Prostate gland (tissue), 2 donors: ENCODE data around the gene ZSWIM6.

Experiments used
- POLR2A ChIP-seq: fragments of 450-650 bp; IDR thresholded peaks from one replicate; pipeline ENCODE4 v1.6.1; 2016; ENCODE audit warnings: antibody characterized with exemption, mild to moderate bottlenecking
- TF ChIP-seq, protein P1 (sequence below), 4 experiments: fragments of 200-600 bp in 2 of 4; fragments of 450-650 bp in 2 of 4; sonication (generic) in 2 of 4; IDR thresholded peaks; 1 replicate in 3 of 4; 2 replicates in 1 of 4; pipeline ENCODE4 v1.5.1; 2016 to 2019; ENCODE audit warnings: antibody characterized with exemption in 4 of 4, mild to moderate bottlenecking in 2 of 4, moderate library complexity in 2 of 4

DNA sequence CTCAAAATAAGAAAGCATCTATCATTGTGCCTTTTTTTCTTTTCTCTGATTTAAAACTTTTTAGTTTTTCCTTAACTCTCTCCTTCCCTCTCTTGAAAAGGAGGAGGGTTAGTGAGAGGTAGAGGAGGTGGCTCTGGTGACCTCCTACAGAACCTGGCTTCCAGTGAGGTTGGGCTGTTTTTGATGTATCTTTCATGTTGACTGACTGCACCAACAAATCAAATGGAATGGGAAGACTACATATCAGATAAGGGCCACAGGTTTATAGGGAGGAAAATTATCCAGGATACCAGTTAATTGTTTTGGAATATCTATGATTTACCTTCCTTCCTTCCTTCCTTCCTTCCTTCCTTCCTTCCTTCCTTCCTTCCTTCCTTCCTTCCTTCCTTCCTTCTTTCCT is 173.2 kb downstream of the ZSWIM6 start:
- TF ChIP-seq, protein P1, sequence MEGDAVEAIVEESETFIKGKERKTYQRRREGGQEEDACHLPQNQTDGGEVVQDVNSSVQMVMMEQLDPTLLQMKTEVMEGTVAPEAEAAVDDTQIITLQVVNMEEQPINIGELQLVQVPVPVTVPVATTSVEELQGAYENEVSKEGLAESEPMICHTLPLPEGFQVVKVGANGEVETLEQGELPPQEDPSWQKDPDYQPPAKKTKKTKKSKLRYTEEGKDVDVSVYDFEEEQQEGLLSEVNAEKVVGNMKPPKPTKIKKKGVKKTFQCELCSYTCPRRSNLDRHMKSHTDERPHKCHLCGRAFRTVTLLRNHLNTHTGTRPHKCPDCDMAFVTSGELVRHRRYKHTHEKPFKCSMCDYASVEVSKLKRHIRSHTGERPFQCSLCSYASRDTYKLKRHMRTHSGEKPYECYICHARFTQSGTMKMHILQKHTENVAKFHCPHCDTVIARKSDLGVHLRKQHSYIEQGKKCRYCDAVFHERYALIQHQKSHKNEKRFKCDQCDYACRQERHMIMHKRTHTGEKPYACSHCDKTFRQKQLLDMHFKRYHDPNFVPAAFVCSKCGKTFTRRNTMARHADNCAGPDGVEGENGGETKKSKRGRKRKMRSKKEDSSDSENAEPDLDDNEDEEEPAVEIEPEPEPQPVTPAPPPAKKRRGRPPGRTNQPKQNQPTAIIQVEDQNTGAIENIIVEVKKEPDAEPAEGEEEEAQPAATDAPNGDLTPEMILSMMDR (IDR thresholded peaks at IDR 0.05): no peak
- TF ChIP-seq POLR2A: no peak
